Activated CD4-positive, alpha-beta T cell treated with anti-CD3 and anti-CD28 coated beads for 4 hours (primary cell): ENCODE results near the gene NEU3.
A peak's percentile ranks its signal among the peaks of the same experiment; 100 is the strongest.
"Not testable (repeated sequence)": the region's sequence is repeated elsewhere in the genome, so short reads cannot be mapped to it uniquely, and the experiment has no call there.

Source experiments
- DNase-seq, 2 donors: peaks; one replicate each; pipeline ENCODE4 v3.0.0-alpha.2; 2020

The NEU3 gene

DNA sequence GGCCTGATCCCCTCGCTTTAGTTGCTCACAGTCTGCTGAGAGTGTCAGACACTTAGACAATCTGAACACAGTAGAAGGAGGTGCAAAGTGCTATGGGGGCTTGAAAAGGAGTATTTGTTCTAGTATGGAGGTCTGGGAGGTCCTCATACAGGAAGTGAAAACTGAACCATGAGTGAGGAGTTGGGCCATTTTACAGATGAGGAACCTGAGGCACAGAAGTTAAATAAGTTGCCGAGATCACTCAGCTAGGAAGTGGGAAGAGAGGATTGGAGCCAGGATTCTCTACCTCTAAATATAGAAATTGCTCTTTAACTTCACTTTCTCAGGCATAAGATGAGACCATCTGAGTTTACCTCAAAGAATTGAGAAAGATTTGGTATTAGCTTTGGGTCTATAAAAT is 4.0 kb upstream of the NEU3 start:
- no peak for DNase-seq

DNA sequence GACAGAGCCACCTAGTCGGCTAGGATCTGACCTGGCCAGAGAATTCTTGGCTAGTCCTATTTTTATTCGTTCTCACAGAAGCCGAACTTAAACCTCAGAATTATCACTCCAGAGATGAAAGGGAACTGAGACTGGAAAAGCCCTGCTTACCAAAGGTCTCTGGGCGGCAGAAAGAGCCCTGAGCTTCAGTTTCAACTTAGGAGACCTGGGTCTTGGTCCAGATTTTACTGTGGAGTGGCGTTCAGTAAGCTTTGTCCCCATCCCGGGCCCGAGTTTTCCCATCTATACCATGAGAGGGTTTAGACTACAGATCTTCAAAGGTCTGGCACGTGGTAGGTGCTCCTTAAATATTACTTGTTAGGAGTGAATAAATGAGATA is 516 bp downstream of the NEU3 start:
- no peak for DNase-seq

DNA sequence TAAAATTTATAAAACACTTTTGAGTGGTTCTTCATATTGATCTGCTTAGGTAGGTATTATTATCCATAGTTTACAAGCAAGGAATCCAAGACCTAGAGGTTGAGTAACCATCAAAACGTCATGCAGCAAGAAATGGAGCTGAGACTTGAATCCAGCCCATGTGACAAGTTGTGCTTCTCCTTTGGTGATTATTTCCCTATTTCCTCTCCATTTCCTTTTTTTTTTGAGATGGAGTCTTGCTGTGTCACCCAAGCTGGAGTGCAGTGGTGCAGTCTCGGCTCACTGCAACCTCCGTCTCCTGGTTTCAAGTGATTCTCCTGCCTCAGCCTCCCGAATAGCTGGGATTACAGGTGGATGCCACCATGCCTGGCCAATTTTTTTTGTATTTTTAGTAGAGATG is 1.4 kb downstream of the NEU3 start:
- not testable (repeated sequence) for DNase-seq

DNA sequence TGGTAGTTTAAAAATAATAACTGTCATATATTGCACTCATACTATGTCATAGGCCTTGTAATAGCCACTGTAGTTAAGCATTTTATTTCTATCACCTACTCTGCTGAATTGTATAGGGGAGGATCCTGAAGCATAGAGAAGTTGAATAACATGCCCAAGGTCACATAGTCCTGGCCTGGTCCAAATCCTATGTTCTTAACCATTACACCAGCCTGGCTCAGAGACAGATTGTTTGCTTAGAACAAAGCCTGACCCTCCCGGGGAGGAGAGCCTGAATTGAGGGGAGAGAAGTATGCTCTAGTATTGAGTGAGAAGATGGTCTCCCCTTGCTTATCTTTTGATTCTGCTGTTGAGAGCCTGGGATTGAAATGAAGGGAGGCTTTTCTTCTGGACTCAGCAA is 2.2 kb downstream of the NEU3 start:
- no peak for DNase-seq

DNA sequence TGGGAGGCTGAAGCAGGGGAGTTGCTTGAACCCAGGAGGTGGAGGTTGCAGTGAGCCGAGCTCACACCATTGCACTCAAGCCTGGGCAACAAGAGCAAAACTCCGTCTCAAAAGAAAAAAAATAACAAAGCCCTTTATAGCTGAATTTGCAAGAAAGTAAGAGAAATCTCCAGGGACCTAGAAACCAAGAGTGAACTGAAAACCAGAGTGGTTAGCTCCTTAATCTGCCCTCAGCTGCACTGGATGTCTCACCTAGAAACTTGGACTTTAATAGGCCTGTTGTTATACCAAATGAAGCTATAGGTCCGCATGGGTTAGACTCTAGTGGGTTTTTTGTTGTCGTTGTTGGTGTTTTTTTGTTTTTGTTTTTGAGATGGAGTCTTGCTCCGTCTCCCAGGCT is 4.1 kb downstream of the NEU3 start:
- DNase-seq, result no peak

DNA sequence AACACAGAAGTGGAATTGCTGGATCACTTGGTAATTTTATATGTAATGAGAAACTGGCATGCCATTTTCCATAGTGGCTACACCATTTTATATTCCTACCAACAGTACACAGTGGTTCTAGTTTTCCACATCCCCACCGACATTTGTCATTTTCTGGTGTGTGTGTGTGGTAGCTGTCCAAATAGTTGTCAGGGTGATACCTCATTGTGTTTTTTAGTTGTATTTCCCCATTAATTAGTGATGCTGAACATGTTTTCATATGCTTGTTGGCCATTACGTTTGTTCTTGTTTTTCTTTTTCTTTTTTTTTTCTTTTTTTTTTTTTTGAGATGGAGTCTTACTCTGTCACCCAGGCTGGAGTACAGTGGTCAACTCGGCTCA is 12.2 kb downstream of the NEU3 start:
- DNase-seq, result no peak

DNA sequence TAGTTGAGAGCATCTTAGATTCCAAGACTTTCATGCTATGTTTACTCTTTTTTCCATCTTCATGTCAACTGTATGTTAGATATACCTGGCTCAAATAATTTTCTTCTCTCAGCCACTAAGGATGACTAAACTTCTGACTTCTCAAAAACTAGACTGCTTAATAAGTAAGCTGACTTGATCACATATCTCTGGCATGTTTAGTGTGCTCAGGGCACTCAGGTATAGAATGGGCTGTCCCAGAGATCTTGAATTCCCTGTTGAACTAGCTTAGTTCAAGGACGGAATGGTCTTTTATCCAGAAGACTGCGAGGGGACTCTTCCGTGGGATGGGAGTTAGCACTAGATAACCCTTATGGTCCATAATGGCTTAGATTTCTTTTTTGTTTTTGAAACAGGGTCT is 13.0 kb downstream of the NEU3 start:
- no peak for DNase-seq

DNA sequence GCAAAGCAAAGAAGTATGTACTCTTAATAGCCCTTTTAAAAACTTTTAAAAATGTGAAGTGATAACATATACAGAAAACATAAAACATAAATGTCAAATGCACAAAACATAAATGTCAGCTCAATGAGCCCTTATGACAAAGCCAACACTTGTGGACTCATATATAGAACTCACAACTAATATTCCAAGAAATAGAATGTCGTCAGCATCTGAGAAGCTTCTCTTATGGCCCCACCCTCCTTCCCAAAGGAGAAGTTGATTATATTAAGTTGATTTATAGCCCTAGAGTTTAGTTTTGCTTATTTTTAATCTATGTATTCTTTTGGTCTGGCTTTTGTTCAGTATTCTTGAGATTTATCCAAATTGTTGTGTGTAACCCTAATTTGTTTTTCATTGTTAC is 13.8 kb downstream of the NEU3 start:
- DNase-seq, result no peak

DNA sequence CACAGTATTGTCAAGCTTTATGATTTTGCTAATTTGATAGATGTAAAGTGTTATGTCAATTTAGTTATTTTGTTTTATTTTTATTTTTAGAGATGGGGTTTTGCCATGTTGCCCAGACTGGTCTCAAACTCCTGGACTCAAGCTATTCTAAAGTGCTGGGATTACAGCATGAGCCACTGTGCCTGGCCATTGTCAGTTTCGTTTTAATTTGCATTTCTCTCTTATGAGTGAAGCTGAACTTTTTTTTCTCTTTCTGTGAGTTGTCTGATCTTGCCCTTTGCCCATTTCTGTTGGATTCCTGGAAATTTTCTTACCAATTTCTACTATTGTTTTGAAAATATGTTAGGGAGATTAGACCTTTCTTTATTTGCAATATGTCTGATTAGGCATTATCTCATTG is 15.5 kb downstream of the NEU3 start:
- DNase-seq, result no peak

DNA sequence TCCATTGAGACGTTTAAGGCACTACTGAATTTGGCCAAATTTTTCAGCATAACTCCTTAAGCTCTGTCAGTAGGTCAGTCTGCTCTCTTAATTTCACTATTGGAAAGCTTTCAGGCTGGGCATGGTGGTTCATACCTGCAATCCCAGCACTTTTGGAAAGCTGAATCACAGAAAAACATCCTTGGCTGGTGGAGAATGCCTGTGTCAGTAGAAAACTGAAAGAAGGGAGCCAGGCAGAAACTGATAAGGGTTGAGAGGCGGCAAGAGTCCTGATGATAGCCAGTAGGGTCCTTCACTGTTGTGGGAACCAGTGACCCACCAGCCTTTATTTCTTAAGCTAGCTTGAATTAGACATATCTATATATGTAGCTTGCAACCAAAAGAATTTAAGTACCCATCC is 22.6 kb downstream of the NEU3 start:
- DNase-seq, result no peak

DNA sequence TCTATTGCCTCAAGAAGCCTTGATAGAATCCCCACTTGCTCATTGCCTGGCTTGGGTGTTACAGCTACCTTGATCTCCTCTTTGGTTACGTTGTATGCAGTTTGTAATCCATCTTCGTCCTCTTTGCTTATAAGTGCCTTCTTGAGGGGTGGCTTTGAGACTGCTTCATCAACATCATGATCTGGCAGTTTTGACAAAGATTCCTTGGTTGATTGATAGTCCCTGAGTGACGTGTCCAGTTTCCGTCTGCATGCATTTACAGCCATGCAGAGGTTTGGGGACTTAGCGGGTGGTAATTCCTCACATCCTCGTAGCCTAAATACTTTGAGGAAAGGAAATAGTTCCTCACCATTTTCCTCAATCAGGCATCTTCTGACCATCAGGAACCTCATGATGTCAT is 23.1 kb downstream of the NEU3 start:
- DNase-seq, result no peak

DNA sequence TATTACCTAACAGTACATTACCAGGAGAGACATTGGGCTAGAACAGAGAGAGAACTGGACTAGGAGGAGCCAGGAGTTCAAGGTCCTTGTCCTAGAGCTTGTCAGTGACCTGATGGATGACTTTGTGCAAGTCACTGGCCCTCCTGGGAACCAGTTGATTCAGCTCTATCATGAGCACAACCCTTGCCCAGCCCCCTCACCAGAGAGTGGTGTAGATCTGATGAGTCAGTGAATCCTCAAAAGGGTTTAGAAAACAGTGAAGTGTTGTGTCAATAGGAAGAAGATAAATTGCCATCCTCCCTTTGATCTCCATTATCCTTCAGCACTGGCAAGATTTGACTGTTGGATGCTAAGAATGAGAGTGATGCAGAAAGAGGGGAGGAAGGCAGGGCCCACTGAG is 24.3 kb downstream of the NEU3 start:
- DNase-seq, result no peak

DNA sequence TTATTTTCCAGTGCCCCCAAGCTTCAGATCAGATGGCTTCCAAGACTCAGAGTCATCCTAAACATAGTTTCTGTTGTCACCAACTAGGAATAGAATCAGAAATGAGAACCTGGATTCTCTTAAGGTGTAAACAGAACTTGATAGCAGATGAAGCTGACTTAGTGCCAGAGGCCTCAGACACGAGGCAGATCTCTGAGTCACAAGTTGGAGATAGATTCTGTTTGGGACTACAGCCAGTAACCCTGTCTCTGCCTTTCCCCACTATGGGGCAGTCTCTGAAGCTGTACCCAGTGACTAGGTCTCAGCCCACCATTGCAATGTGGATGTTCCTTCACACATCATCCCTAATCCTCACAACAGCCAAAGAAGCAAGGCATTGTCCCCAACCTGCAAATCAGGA is 25.4 kb downstream of the NEU3 start:
- no peak for DNase-seq

DNA sequence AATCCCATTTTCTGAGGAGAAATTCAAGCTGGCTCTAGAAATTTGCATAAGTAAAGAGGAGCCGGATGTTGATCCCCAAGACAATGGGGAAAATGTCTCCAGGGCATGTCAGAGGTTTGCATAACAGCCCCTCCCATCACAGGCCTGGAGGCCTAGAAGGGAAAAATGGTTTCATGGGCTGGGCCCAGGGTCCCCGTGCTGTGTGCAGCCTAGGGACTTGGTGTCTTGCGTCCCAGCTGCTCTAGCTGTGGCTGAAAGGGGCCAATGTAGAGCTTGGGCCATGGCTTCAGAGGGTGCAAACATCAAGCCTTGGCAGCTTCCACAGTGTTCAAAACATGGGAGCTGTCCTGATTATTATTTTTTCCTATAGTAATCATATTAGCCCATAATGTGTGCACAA is 30.5 kb downstream of the NEU3 start:
- not testable (repeated sequence) for DNase-seq

DNA sequence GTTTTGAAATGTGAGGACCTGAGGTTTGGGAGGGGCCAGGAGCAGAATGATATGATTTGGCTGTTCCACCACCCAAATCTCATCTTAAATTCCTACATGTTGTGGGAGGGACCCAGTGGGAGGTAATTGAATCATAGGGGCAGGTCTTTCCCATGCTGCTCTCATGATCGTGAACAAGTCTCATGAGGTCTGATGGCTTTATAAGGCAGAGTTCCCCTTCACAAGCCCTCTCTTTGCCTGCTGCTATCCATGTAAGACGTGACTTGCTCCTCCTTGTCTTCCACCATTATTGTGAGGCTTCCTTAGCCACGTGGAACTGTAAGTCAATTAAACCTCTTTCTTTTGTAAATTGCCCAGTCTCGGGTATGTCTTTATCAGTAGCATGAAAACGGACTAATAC is 31.6 kb downstream of the NEU3 start:
- DNase-seq, result not testable (repeated sequence)

DNA sequence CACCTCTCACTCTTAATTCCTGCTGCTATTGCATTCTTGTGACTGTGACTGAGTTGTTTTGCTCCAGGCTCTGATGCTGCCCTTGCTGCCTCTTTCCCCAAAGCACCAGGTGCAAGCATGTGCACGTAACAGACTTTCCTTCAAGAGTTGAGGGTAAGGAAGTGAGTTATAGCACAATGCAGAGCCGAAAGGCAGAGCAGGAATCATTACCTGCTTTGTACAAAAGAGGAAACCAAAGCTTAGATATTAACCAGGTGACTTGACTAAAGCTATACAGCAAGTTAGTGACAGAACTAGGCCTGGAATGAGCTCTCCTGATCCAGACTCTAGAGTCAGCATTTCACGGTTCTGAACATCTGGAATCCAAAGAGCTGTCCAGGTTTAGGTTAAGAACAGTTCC is 33.6 kb downstream of the NEU3 start:
- no peak for DNase-seq

DNA sequence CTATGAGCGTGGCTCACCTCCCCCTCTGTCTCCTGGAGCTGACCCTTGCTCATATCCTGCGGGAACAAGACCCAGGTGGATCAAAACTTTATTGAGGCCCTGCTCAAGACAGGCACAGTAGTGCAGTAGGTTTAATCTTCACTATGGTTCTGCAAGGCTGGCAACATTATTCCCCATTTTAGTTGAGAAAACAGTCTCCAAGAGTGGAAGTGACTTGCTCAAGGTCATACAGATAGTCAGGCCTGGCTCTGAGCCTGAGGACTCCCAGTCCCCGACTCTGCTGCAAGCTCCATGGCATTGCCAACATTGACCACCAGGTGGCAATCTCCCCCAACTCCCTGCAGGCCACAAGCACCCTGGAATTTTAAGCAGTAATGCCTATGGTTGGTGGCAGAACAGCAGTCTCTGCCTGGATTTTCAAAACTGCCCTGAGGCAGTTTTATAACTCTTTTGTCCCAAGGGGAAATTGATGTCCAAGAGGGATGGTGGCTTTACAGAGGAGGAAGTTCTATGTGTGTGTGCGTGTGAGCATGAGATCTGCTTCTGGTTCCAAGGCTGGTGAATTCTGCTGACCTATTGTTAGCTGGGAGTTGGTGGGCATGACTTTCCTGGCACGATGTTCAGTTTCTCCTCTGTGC is 34.1 kb downstream of the NEU3 start:
- DNase-seq, result peak; percentile 63 to 74

DNA sequence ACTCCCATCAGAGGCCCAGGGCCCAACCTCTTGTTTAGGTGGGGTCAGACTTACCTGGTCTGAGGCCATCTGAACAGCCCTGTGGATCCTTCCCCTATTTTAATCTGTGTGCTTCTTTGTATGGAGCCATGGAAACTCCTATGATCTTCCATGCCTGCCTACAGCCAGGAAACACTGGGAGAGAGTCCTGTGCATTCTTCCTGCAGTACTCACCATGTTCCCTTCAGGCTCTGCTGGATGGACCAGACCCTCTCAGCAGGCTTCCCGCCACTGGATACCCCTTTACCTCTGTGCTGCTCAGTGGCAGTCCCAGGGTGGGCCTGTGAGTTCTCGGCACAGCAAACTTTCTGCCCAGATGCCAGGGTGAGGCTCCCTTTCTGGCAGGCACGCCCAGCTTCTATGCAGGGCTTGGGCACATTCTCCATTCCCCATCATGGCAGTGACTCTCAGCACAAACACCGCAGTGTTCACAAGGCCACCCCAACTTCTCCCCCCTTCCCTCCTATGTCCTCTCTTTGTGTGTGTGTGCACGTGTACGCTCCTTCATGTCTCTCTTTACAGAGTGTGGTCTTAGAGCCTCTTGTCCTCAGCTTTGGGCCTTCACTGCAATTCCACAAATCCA is 34.8 kb downstream of the NEU3 start:
- no peak for DNase-seq

DNA sequence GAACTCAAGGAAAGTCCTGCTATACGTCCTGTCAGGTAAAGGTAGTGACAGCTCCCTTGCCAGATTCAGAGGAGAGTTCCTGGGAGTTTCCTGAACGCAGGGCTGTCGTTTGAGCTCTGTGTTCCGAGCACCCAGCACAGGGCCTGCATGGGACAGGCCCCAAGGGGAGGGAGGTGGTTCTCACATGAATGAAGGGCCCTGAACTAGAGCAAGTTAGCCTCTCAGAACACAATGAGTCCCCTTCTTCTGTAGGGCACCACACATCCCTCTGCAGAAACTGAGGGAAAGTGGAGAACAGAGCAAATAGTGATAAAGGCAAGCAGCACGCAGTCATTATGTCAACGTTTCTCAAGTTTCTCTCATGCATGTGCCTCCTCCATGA is 35.3 kb downstream of the NEU3 start:
- DNase-seq, result no peak

DNA sequence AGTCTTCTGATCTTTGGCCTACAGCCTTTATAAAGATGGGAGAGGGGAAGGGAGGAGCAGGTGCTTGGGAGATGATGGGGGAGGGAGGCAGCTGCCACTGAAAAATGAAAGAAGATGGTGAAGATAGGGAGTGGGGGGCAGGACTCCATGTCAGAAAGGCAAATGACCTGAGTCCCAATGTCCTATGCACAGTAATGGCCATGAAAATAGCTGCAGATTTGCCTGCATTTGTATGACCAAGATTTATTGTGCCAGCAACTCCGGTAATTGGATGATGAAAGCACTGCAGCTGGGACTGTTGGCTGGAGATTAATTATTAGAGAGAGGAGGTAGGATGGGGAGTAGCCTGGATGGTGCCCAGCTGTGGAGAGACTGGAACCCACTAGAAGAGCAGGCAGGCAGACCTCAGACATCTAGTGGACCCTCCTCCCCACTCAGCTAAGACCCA is 36.1 kb downstream of the NEU3 start:
- DNase-seq, result no peak

DNA sequence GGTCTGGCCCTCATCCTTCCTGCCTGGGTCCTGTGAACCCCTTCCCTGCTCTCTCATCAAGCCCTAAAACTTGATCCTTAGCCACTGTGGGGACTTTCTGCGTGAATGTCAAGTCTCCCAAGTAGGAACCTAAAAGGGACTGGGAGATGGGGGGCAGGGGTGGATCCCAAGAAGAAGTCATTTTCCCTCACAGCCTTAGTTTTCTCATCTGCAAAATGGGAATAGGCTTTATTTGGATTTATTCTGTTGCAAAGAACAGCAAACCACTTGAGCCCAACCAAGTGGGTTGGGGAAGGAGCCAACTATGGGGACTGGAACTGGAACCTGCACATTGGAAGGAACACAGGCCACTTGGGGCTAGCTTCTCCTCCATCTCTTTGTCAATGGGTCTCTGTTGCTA is 36.8 kb downstream of the NEU3 start:
- DNase-seq, result no peak

DNA sequence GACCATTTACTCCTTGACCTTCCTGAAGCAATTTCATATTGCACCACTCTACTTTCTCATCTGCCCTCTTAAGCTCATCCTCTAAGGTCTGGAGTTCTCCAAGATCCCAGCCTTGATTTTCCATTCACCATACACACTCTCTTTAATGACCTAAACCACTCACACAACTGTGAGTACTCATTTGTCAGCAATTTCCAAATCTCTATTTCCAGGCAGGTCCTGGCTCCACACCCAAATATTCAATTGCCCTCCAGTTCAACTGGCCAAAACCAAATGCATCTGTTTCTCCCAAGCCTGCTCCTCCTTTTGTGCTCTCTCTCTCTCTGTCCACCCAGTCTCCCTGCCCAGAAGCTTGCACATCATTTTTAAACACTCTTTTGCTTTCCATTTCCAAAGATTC is 39.6 kb downstream of the NEU3 start:
- no peak for DNase-seq

DNA sequence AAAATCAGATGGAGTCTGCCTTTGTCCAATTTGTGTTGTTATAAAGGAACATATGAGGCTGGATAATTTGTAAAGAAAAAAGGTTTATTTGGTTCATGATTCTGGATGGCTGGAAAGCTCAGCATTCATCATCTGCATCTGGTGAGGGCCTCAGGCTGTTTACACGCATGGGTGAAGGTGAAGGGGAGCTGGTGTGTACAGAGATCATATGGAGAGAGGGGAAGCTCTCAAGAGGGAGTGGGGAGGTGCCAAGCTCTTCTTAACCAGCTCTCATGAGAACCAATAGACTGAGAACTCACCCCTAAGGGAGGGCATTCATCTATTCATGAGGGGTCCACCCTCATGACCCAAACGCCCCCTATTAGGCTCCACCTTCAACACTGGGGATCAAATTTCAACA is 40.0 kb downstream of the NEU3 start:
- DNase-seq, result no peak

DNA sequence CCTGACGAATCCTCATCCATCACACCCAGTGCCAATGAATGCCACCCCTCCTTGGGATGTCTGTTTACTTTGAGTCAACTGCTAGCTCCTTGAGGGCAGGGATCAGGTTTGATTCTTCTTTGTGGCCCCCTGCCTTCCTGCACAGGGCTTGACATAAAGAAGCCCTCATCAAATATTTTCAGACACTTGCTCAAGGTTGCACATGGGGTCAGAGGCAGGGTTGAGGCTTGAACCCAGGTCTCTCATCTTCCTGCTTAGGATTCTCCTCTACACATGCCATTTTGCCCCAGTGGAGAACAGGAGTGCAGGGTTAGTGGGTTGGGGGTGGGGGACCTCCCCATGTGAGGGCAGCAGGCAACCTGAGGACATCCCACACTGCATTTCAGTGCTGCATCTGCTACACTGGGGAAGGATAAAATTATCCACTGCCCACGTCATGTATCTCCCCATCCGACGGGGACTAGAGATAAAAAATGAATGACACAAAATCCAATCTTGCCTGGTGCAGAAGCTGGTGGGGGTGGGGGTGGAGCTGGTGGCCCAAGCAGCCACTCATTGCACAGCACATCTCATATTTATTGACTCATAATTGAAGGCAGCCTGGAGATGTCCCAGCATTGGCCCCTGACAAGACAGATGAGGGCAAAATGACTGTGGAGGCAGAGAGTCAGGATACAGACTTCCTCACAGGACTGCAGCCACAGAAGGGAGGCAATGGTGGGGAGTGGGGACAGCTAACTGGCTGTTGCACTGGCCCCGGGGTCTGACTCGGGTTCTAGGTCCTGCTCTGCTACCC is 41.3 kb downstream of the NEU3 start:
- DNase-seq, result no peak
